Prostate gland (tissue), 2 donors: ENCODE data around the gene WAS. TPM values are rescaled to one million over a fixed set of nuclear protein-coding genes. Genes with fewer than 3 reads are reported as not detected.
"Not testable (repeated sequence)": the region's sequence is repeated elsewhere in the genome, so short reads cannot be mapped to it uniquely, and the experiment has no call there.

Experiments used
- DNase-seq: peaks from one replicate; pipeline ENCODE4 v3.0.0-alpha.2; 2019; ENCODE audit warnings: low spot score
- H3K27ac ChIP-seq, 2 donors: fragments of 200-600 bp; sonication (generic); 2 replicates each; pipeline ENCODE4 v1.5.1; 2017 to 2019
- H3K27me3 ChIP-seq: fragments of 200-600 bp; sonication (generic); replicated peaks from 2 replicates; pipeline ENCODE4 v1.5.1; 2019; ENCODE audit not compliant: insufficient read depth
- H3K36me3 ChIP-seq, 2 donors: fragments of 200-600 bp; sonication (generic); 1 replicate in 1 of 2; 2 replicates in 1 of 2; pipeline versions ENCODE4 v1.5.1 to v1.8.1; 2017 to 2019
- H3K4me1 ChIP-seq: fragments of 200-600 bp; sonication (generic); replicated peaks from 2 replicates; pipeline ENCODE4 v1.5.1; 2019
- H3K4me3 ChIP-seq, 2 donors: fragments of 200-600 bp; sonication (generic); 2 replicates each; pipeline ENCODE4 v1.5.1; 2017 to 2019
- H3K9me3 ChIP-seq: fragments of 200-600 bp; sonication (generic); 2 replicates; pipeline ENCODE4 v1.5.1; 2017
- CTCF ChIP-seq, 4 experiments: fragments of 200-600 bp in 2 of 4; fragments of 450-650 bp in 2 of 4; sonication (generic) in 2 of 4; IDR thresholded peaks; 1 replicate in 3 of 4; 2 replicates in 1 of 4; pipeline ENCODE4 v1.5.1; 2016 to 2019; ENCODE audit warnings: antibody characterized with exemption in 4 of 4, mild to moderate bottlenecking in 2 of 4, moderate library complexity in 2 of 4
- POLR2A ChIP-seq: fragments of 450-650 bp; IDR thresholded peaks from one replicate; pipeline ENCODE4 v1.6.1; 2016; ENCODE audit warnings: antibody characterized with exemption, mild to moderate bottlenecking
- POLR2AphosphoS5 ChIP-seq: sonication (generic); formaldehyde crosslinking; IDR thresholded peaks from one replicate; pipeline ENCODE4 v1.6.1; 2017; ENCODE audit warnings: antibody characterized with exemption
- WGBS: methylation state at CpG from one replicate; pipeline ENCODE4 v1.1.5; 2018; 5-methylcytosine and 5-hydroxymethylcytosine counted together
- intact Hi-C: fragments of 100-400 bp; cut with DNase I; formaldehyde crosslinking; loops from one replicate; pipeline ENCODE4 v1.14.2; 2022
- total RNA-seq, 2 donors: library from RNA; depleted of rRNA; stranded (reverse); fragments of >200 nt; gene quantifications; one replicate each; pipeline ENCODE4 v1.1.0, GENCODE V29; 2016

WAS gene
- total RNA-seq, 2 donors from 2014 or later, result 2.5 to 10.5 TPM

- Histone ChIP-seq H3K4me1 (no peaks in the 10 kb centered on the region), H3K4me3 (no peak overlapping the region), H3K36me3 (no peaks in the 10 kb centered on the region), H3K27me3 (no peaks in the 10 kb centered on the region), H3K27ac (no peak overlapping the region), H3K9me3 (no peaks in the 10 kb centered on the region)
- 79% methylated on average over 5 of the region's 7 CpGs for WGBS
- TF ChIP-seq POLR2A, result no peak
- no peak for TF ChIP-seq CTCF (IDR thresholded peaks at IDR 0.05)
- no peak for TF ChIP-seq POLR2AphosphoS5
- intact Hi-C loops, result no loop called here
- no peak for DNase-seq
These were observed 535 bp downstream of the WAS start for GRCh38 chrX:48684134-48684533.

- no peak for TF ChIP-seq CTCF (IDR thresholded peaks at IDR 0.05)
- TF ChIP-seq POLR2A, result no peak
- no peak for TF ChIP-seq POLR2AphosphoS5
- Histone ChIP-seq H3K9me3 (no peaks in the 10 kb centered on the region), H3K36me3 (no peaks in the 10 kb centered on the region), H3K4me3 (no peak overlapping the region), H3K4me1 (no peaks in the 10 kb centered on the region), H3K27me3 (no peaks in the 10 kb centered on the region), H3K27ac (no peak overlapping the region)
- WGBS, result 65% methylated on average over 12 of the region's 12 CpGs
- DNase-seq, result no peak
- intact Hi-C loops, result no loop called here
These were observed 1.8 kb downstream of the WAS start for GRCh38 chrX:48685416-48685815.

GRCh38 chrX:48688531-48689150 lies 5.0 kb downstream of the WAS start:
- H3K4me1 ChIP-seq, result no peaks in the 10 kb centered on the region
- intact Hi-C loops, result no loop called here
- H3K4me3 ChIP-seq, result no peak overlapping the region
- H3K27me3 ChIP-seq, result no peaks in the 10 kb centered on the region
- H3K9me3 ChIP-seq, result no peaks in the 10 kb centered on the region
- TF ChIP-seq POLR2A (no peak), POLR2AphosphoS5 (no peak), CTCF (IDR thresholded peaks at IDR 0.05) (no peak)
- DNase-seq, result no peak
- 63% methylated on average over 6 of the region's 19 CpGs for WGBS
- H3K36me3 ChIP-seq, result no peaks in the 10 kb centered on the region
- H3K27ac ChIP-seq, result no peak overlapping the region

GRCh38 chrX:48689208-48689920 lies 5.8 kb downstream of the WAS start:
- intact Hi-C loops, result no loop called here
- Histone ChIP-seq H3K4me1 (no peaks in the 10 kb centered on the region), H3K9me3 (no peaks in the 10 kb centered on the region), H3K27me3 (no peaks in the 10 kb centered on the region), H3K36me3 (no peaks in the 10 kb centered on the region), H3K4me3 (no peak overlapping the region), H3K27ac (no peak overlapping the region)
- DNase-seq, result no peak
- TF ChIP-seq POLR2A (no peak), CTCF (IDR thresholded peaks at IDR 0.05) (no peak), POLR2AphosphoS5 (no peak)
- 71% methylated on average over 10 of the region's 11 CpGs for WGBS

- WGBS, result 68% methylated on average over 5 of the region's 5 CpGs
- not testable (repeated sequence) for DNase-seq, H3K27me3 ChIP-seq, H3K4me1 ChIP-seq, H3K9me3 ChIP-seq, H3K27ac ChIP-seq, H3K4me3 ChIP-seq, H3K36me3 ChIP-seq
- intact Hi-C loops, result loop anchor here (10.0 kb wide), 1 partner anchor 113 kb away; the partner anchor contains the start of gene HDAC6
These were observed 8.1 kb downstream of the WAS start for GRCh38 chrX:48691746-48692145.
